ENCODE measurements around the gene ARHGAP19. TPM values are rescaled to one million over a fixed set of nuclear protein-coding genes. Genes with fewer than 3 reads are reported as not detected.

The ARHGAP19 gene
- 7.7 and 12.9 TPM in 2 replicates for total RNA-seq

GRCh38 chr10:97292097-97292861 lies at the start of gene ARHGAP19:
Gene ARHGAP19, minus strand, starts transcription at chr10:97292637. Its CDS starts 10 bp downstream, at chr10:97292627.

GRCh38 chr10:97334370-97335175 lies 42.1 kb upstream of the ARHGAP19 start, which contains the start of gene FRAT2:
Gene FRAT2, minus strand, starts transcription at chr10:97334729. Its CDS starts 157 bp downstream, at chr10:97334572.

GRCh38 chr10:97318772-97319651 lies 26.6 kb upstream of the ARHGAP19 start, which contains the start of gene FRAT1:
Gene FRAT1, plus strand, starts transcription at chr10:97319271. Its CDS starts 183 bp downstream, at chr10:97319454.

GRCh38 chr10:97185326-97186058 lies 106.9 kb downstream of the ARHGAP19 start, which contains the start of gene SLIT1:
Gene SLIT1, minus strand, starts transcription at chr10:97185959. Its CDS starts 285 bp downstream, at chr10:97185674.

Small RNA genes lying within 50 kb of the gene (small RNA-seq; reads per million reads assigned to genes)
- gene RF00017, result not detected

Other genes starting within 250 kb of the ARHGAP19 start
- under 0.01 and 0.37 TPM in 2 replicates for gene SLIT1, start 106.7 kb downstream of the ARHGAP19 start, total RNA-seq
- gene FRAT1, start 26.6 kb upstream of the ARHGAP19 start, total RNA-seq, result 1.5 and 2.0 TPM in 2 replicates
- gene FRAT2, start 42.1 kb upstream of the ARHGAP19 start, total RNA-seq, result 6.5 and 6.6 TPM in 2 replicates
- gene RRP12, start 108.7 kb upstream of the ARHGAP19 start, total RNA-seq, result 20.9 and 33.0 TPM in 2 replicates
- gene PGAM1, start 133.6 kb upstream of the ARHGAP19 start, total RNA-seq, result 517 and 548 TPM in 2 replicates
- 34.5 and 37.5 TPM in 2 replicates for gene EXOSC1, start 153.4 kb upstream of the ARHGAP19 start, total RNA-seq
- gene ZDHHC16, start 153.5 kb upstream of the ARHGAP19 start, total RNA-seq, result 55.5 and 70.4 TPM in 2 replicates
- gene MMS19, start 205.8 kb upstream of the ARHGAP19 start, total RNA-seq, result 81.2 and 105 TPM in 2 replicates
- gene UBTD1, start 206.3 kb upstream of the ARHGAP19 start, total RNA-seq, result 15.8 and 22.8 TPM in 2 replicates